ENCODE data around the gene DNAJC1. TPM values are rescaled to one million over a fixed set of nuclear protein-coding genes. Genes with fewer than 3 reads are reported as not detected.

The DNAJC1 gene
- polyA plus RNA-seq, 2 of the 4 experiments (the other 2 are of a cell fraction) = 19.2 to 34.2 TPM

- no peak for TF ChIP-seq RCOR1 (IDR thresholded peaks at IDR 0.05; ENCODE audit: low read depth, low read length)
- TF ChIP-seq, protein P1, sequence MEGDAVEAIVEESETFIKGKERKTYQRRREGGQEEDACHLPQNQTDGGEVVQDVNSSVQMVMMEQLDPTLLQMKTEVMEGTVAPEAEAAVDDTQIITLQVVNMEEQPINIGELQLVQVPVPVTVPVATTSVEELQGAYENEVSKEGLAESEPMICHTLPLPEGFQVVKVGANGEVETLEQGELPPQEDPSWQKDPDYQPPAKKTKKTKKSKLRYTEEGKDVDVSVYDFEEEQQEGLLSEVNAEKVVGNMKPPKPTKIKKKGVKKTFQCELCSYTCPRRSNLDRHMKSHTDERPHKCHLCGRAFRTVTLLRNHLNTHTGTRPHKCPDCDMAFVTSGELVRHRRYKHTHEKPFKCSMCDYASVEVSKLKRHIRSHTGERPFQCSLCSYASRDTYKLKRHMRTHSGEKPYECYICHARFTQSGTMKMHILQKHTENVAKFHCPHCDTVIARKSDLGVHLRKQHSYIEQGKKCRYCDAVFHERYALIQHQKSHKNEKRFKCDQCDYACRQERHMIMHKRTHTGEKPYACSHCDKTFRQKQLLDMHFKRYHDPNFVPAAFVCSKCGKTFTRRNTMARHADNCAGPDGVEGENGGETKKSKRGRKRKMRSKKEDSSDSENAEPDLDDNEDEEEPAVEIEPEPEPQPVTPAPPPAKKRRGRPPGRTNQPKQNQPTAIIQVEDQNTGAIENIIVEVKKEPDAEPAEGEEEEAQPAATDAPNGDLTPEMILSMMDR (IDR thresholded peaks at IDR 0.05) = no peak
- TF ChIP-seq ZSCAN20 (CRISPR knock-in tag; IDR thresholded peaks at IDR 0.05) = no peak
- TF ChIP-seq PHF8 (IDR thresholded peaks at IDR 0.05; ENCODE audit: borderline replicate concordance, low read depth) = no peak
- TF ChIP-seq FOXS1 (CRISPR knock-in tag; IDR thresholded peaks at IDR 0.05) = no peak
- no peak for TF ChIP-seq MAZ (IDR thresholded peaks at IDR 0.05; ENCODE audit: borderline replicate concordance, low read depth, low read length)
Measured at GRCh38 chr10:22027364-22028238, 24.1 kb upstream of the DNAJC1 start (continued).

- Histone ChIP-seq H3K4me3 (no peak overlapping the region), H3K4me2 (no peak overlapping the region), H3K27ac (no peak overlapping the region), H3K9me3 (no peaks in the 10 kb centered on the region), H3K4me1 (no peaks in the 10 kb centered on the region)
- DNase-seq (ENCODE audit: low read depth in 1 of 2, low spot score in 1 of 2) = no peak
- FAIRE-seq = no peak
- no peak for ATAC-seq
- TF ChIP-seq ZNF302 (CRISPR knock-in tag; IDR thresholded peaks at IDR 0.05) (no peak), FOSB (CRISPR knock-in tag; IDR thresholded peaks at IDR 0.05) (no peak), FOSL2 (IDR thresholded peaks at IDR 0.05) (no peak), FOSL2 (CRISPR knock-in tag; IDR thresholded peaks at IDR 0.05) (no peak), HOXB5 (CRISPR knock-in tag; IDR thresholded peaks at IDR 0.05) (no peak), JUN (IDR thresholded peaks at IDR 0.05) (no peak), CBX2 (IDR thresholded peaks at IDR 0.05; ENCODE audit: borderline replicate concordance, low read depth) (no peak), MYC (IDR thresholded peaks at IDR 0.05; ENCODE audit: borderline replicate concordance, low read length) (no peak), MAZ (IDR thresholded peaks at IDR 0.05; ENCODE audit: borderline replicate concordance, low read depth, low read length) (no peak)
- ChIA-PET CTCF (interaction anchor here (0.8 to 1.4 kb wide), 4 partner anchors 10 to 523 kb away, joined by 3 to 4 read pairs (median 3); no protein-coding TSS in a partner anchor), POLR2A (no interaction called here)
- WGBS (ENCODE audit: missing lambda C conversion rate) = 6% methylated on average over 1 of the region's 1 CpG
Measured at GRCh38 chr10:22026287-22026686, 22.8 kb upstream of the DNAJC1 start.

DNA sequence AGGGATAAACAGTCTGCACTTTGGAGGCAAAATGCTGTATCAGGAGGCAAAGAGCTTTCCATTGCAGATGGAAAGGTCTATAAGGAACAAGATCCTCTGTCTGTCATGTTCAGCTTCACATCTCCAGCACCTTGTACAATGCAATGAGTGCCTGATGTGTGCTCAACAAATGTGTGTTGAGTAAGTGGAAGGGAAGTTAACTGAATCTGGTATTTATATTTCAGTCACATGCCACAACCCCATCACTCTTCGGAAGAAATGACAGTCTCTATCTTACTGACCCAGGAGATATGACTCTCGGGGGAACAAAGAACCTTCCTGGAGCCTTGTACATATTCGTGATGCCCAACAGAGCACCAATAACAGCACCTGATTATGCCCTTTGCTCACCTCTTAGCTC is 20.0 kb upstream of the DNAJC1 start:
- TF ChIP-seq ESRRA (IDR thresholded peaks at IDR 0.05; ENCODE audit: borderline replicate concordance, low read length) = no peak
- TF ChIP-seq NR3C1 (IDR thresholded peaks at IDR 0.05) = no peak
- TF ChIP-seq CHD2 (IDR thresholded peaks at IDR 0.05; ENCODE audit: low read length, partially characterized antibody) = no peak
- no peak for TF ChIP-seq HMGXB4 (CRISPR knock-in tag; IDR thresholded peaks at IDR 0.05; ENCODE audit: borderline replicate concordance)
- Histone ChIP-seq H3K4me3 (no peak overlapping the region), H3K27ac (no peak overlapping the region), H3K9me3 (peaks cover 5% of the 10 kb centered on the region; the same call in 2 of the 3 replicates), H3K4me2 (no peak overlapping the region), H3K4me1 (no peaks in the 10 kb centered on the region)
- DNase-seq (ENCODE audit: low read depth in 1 of 2, low spot score in 1 of 2) = no peak
- CTCF ChIA-PET = no interaction called here
- ATAC-seq = 0 out of 6 replicates have a peak, but pooled peaks of 1 of the 2 experiments have one; percentile 19
- FAIRE-seq = no peak
- POLR2A ChIA-PET = no interaction called here
- 14% methylated on average over 3 of the region's 3 CpGs for WGBS (ENCODE audit: missing lambda C conversion rate)
